ENCODE results near the gene SPRY4.
"Not testable (repeated sequence)": the region's sequence is repeated elsewhere in the genome, so short reads cannot be mapped to it uniquely, and the experiment has no call there.

Gene SPRY4

GRCh38 chr5:142339781-142340180 lies 15.0 kb upstream of the SPRY4 start:
- Histone ChIP-seq H3K36me3 (ENCODE audit: control insufficient read depth in 4 of 4, insufficient read depth in 4 of 4, low read length in 3 of 4) (no peaks in the 10 kb centered on the region), H3K27ac (ENCODE audit: insufficient read depth in 1 of 2, low read depth in 1 of 2, low read length in 2 of 2, poor library complexity in 1 of 2, severe bottlenecking in 2 of 2) (no peak overlapping the region), H3K4me1 (ENCODE audit: control extremely low read depth in 1 of 4, control insufficient read depth in 4 of 4, insufficient read depth in 4 of 4, low read length in 3 of 4) (no peaks in the 10 kb centered on the region), H3K9me3 (ENCODE audit: control extremely low read depth in 1 of 5, control insufficient read depth in 4 of 5, insufficient read depth in 2 of 5, low read depth in 1 of 5, low read length in 4 of 5) (peaks cover 0 to 17% (median 10%) of the 10 kb centered on the region in 5 experiments), H3K4me3 (ENCODE audit: control insufficient read depth in 1 of 7, extremely low read depth in 1 of 7, insufficient read depth in 4 of 7, low read depth in 2 of 7, low read length in 6 of 7) (no peak overlapping the region), H3K27me3 (replicated peaks in 2 of 5; ENCODE audit: control insufficient read depth in 4 of 5, insufficient read depth in 5 of 5, low read length in 4 of 5) (peaks cover 0 to 11% (median 2%) of the 10 kb centered on the region in 5 experiments)
- POLR2A ChIA-PET: no interaction called here
- 97% methylated on average over 2 of the region's 3 CpGs for WGBS (ENCODE audit: insufficient coverage)
- DNase-seq: no peak
- CTCF ChIA-PET: no interaction called here

DNA sequence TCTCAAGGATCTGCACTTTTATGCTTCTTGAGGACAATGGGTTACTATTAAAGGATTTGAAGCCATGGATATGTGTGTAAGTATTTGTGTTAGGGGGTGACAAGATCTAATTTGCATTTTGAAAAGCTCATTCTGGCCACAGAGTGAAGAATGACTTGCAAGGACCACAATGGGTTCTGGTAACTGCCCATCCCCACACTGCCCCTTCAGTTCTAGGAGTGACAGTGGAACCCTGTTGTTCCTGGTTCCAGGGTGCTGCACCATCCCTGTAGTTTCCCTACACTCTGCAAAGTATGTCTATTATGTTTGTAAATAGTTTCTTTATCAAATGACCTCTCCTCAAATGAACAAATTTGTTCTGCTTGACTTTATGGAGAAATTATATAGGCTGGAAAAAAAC lies 9.7 kb upstream of the SPRY4 start:
- ChIA-PET CTCF (no interaction called here), POLR2A (interaction anchor here (0.7 kb wide), 1 partner anchor 17 kb away, joined by 3 read pairs; no protein-coding TSS in a partner anchor)
- Histone ChIP-seq H3K4me1 (ENCODE audit: control extremely low read depth in 1 of 4, control insufficient read depth in 4 of 4, insufficient read depth in 4 of 4, low read length in 3 of 4) (no peaks in the 10 kb centered on the region), H3K36me3 (ENCODE audit: control insufficient read depth in 4 of 4, insufficient read depth in 4 of 4, low read length in 3 of 4) (no peaks in the 10 kb centered on the region), H3K27me3 (replicated peaks in 2 of 5; ENCODE audit: control insufficient read depth in 4 of 5, insufficient read depth in 5 of 5, low read length in 4 of 5) (peaks cover 2 to 6% (median 5%) of the 10 kb centered on the region in 5 experiments), H3K4me3 (ENCODE audit: control insufficient read depth in 1 of 7, extremely low read depth in 1 of 7, insufficient read depth in 4 of 7, low read depth in 2 of 7, low read length in 6 of 7) (no peak overlapping the region), H3K27ac (ENCODE audit: insufficient read depth in 1 of 2, low read depth in 1 of 2, low read length in 2 of 2, poor library complexity in 1 of 2, severe bottlenecking in 2 of 2) (no peak overlapping the region), H3K9me3 (ENCODE audit: control extremely low read depth in 1 of 5, control insufficient read depth in 4 of 5, insufficient read depth in 2 of 5, low read depth in 1 of 5, low read length in 4 of 5) (no peaks in the 10 kb centered on the region)
- DNase-seq: no peak

DNA sequence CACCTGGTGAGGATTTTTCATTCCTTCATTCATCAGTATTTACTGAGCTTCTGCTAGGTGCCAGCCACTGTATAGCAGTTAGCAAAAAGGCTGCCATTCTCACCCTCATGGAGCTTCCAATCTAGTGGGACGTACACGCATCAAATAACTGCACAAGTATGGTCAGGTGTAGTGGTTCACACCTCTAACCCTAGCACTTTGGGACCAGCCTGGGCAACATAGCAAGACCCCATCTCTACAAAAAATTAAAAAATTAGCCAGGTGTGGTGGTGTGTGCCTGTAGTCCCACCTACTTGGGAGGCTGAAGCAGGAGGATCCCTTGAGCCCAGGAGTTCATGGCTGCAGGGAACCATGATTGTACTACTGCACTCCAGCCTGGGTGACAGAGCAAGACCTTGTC lies 8.9 kb upstream of the SPRY4 start:
- H3K4me1 ChIP-seq (ENCODE audit: control extremely low read depth in 1 of 4, control insufficient read depth in 4 of 4, insufficient read depth in 4 of 4, low read length in 3 of 4); DNase-seq; H3K4me3 ChIP-seq (ENCODE audit: control insufficient read depth in 1 of 7, extremely low read depth in 1 of 7, insufficient read depth in 4 of 7, low read depth in 2 of 7, low read length in 6 of 7); POLR2A ChIA-PET; CTCF ChIA-PET; H3K9me3 ChIP-seq (ENCODE audit: control extremely low read depth in 1 of 5, control insufficient read depth in 4 of 5, insufficient read depth in 2 of 5, low read depth in 1 of 5, low read length in 4 of 5); H3K27ac ChIP-seq (ENCODE audit: insufficient read depth in 1 of 2, low read depth in 1 of 2, low read length in 2 of 2, poor library complexity in 1 of 2, severe bottlenecking in 2 of 2); H3K36me3 ChIP-seq (ENCODE audit: control insufficient read depth in 4 of 4, insufficient read depth in 4 of 4, low read length in 3 of 4): not testable (repeated sequence)
- H3K27me3 ChIP-seq (replicated peaks in 2 of 5; ENCODE audit: control insufficient read depth in 4 of 5, insufficient read depth in 5 of 5, low read length in 4 of 5): peaks cover 2 to 11% (median 9%) of the 10 kb centered on the region in 5 experiments
- WGBS (ENCODE audit: insufficient coverage): no CpG with 5 or more reads among the region's 2 CpGs

- ChIA-PET CTCF (no interaction called here), POLR2A (interaction anchor here (0.5 kb wide), 1 partner anchor 15 kb away, joined by 3 read pairs; no protein-coding TSS in a partner anchor)
- Histone ChIP-seq H3K4me3 (ENCODE audit: control insufficient read depth in 1 of 7, extremely low read depth in 1 of 7, insufficient read depth in 4 of 7, low read depth in 2 of 7, low read length in 6 of 7) (no peak overlapping the region), H3K4me1 (ENCODE audit: control extremely low read depth in 1 of 4, control insufficient read depth in 4 of 4, insufficient read depth in 4 of 4, low read length in 3 of 4) (peaks cover 0 to 11% (median 9%) of the 10 kb centered on the region in 4 experiments), H3K36me3 (ENCODE audit: control insufficient read depth in 4 of 4, insufficient read depth in 4 of 4, low read length in 3 of 4) (no peaks in the 10 kb centered on the region), H3K9me3 (ENCODE audit: control extremely low read depth in 1 of 5, control insufficient read depth in 4 of 5, insufficient read depth in 2 of 5, low read depth in 1 of 5, low read length in 4 of 5) (no peaks in the 10 kb centered on the region), H3K27me3 (replicated peaks in 2 of 5; ENCODE audit: control insufficient read depth in 4 of 5, insufficient read depth in 5 of 5, low read length in 4 of 5) (peaks cover 6 to 42% (median 31%) of the 10 kb centered on the region in 5 experiments), H3K27ac (ENCODE audit: insufficient read depth in 1 of 2, low read depth in 1 of 2, low read length in 2 of 2, poor library complexity in 1 of 2, severe bottlenecking in 2 of 2) (no peak overlapping the region)
- DNase-seq: no peak
- 100% methylated on average over 2 of the region's 2 CpGs for WGBS (ENCODE audit: insufficient coverage)
Observed at GRCh38 chr5:142330444-142330843, 5.6 kb upstream of the SPRY4 start.

GRCh38 chr5:142330026-142330425 lies 5.2 kb upstream of the SPRY4 start:
- peaks cover 0 to 16% (median 13%) of the 10 kb centered on the region in 4 experiments for H3K4me1 ChIP-seq (ENCODE audit: control extremely low read depth in 1 of 4, control insufficient read depth in 4 of 4, insufficient read depth in 4 of 4, low read length in 3 of 4)
- no peaks in the 10 kb centered on the region for H3K9me3 ChIP-seq (ENCODE audit: control extremely low read depth in 1 of 5, control insufficient read depth in 4 of 5, insufficient read depth in 2 of 5, low read depth in 1 of 5, low read length in 4 of 5)
- H3K27ac ChIP-seq (ENCODE audit: insufficient read depth in 1 of 2, low read depth in 1 of 2, low read length in 2 of 2, poor library complexity in 1 of 2, severe bottlenecking in 2 of 2): no peak overlapping the region
- H3K4me3 ChIP-seq (ENCODE audit: control insufficient read depth in 1 of 7, extremely low read depth in 1 of 7, insufficient read depth in 4 of 7, low read depth in 2 of 7, low read length in 6 of 7): no peak overlapping the region
- CTCF ChIA-PET: no interaction called here
- WGBS (ENCODE audit: insufficient coverage): 95% methylated on average over 6 of the region's 6 CpGs
- POLR2A ChIA-PET: interaction anchor here (0.6 kb wide), 1 partner anchor 10 kb away, joined by 3 read pairs; no protein-coding TSS in a partner anchor
- DNase-seq: no peak
- peaks cover 6 to 46% (median 32%) of the 10 kb centered on the region in 5 experiments for H3K27me3 ChIP-seq (replicated peaks in 2 of 5; ENCODE audit: control insufficient read depth in 4 of 5, insufficient read depth in 5 of 5, low read length in 4 of 5)
- H3K36me3 ChIP-seq (ENCODE audit: control insufficient read depth in 4 of 4, insufficient read depth in 4 of 4, low read length in 3 of 4): no peaks in the 10 kb centered on the region

- Histone ChIP-seq H3K27me3 (replicated peaks in 2 of 5; ENCODE audit: control insufficient read depth in 4 of 5, insufficient read depth in 5 of 5, low read length in 4 of 5) (peaks cover 5 to 65% (median 37%) of the 10 kb centered on the region in 5 experiments), H3K9me3 (ENCODE audit: control extremely low read depth in 1 of 5, control insufficient read depth in 4 of 5, insufficient read depth in 2 of 5, low read depth in 1 of 5, low read length in 4 of 5) (no peaks in the 10 kb centered on the region), H3K36me3 (ENCODE audit: control insufficient read depth in 4 of 4, insufficient read depth in 4 of 4, low read length in 3 of 4) (no peaks in the 10 kb centered on the region), H3K27ac (ENCODE audit: insufficient read depth in 1 of 2, low read depth in 1 of 2, low read length in 2 of 2, poor library complexity in 1 of 2, severe bottlenecking in 2 of 2) (no peak overlapping the region), H3K4me1 (ENCODE audit: control extremely low read depth in 1 of 4, control insufficient read depth in 4 of 4, insufficient read depth in 4 of 4, low read length in 3 of 4) (peaks cover 0 to 38% (median 31%) of the 10 kb centered on the region in 4 experiments), H3K4me3 (ENCODE audit: control insufficient read depth in 1 of 7, extremely low read depth in 1 of 7, insufficient read depth in 4 of 7, low read depth in 2 of 7, low read length in 6 of 7) (no peak overlapping the region)
- ChIA-PET CTCF (interaction anchor here (1.1 to 1.3 kb wide), 2 partner anchors 11 to 94 kb away, joined by 3 read pairs; no protein-coding TSS in a partner anchor), POLR2A (no interaction called here)
- DNase-seq: no peak
- 61% methylated on average over 6 of the region's 9 CpGs for WGBS (ENCODE audit: insufficient coverage)
Observed at GRCh38 chr5:142327111-142327842, 2.5 kb upstream of the SPRY4 start.

GRCh38 chr5:142326480-142326938 lies 1.7 kb upstream of the SPRY4 start:
- H3K4me3 ChIP-seq (ENCODE audit: control insufficient read depth in 1 of 7, extremely low read depth in 1 of 7, insufficient read depth in 4 of 7, low read depth in 2 of 7, low read length in 6 of 7): peak overlapping the region in 3 of 7 experiments; percentile 19 to 76 (median 73)
- ChIA-PET CTCF (interaction anchor here (1.1 to 1.3 kb wide), 2 partner anchors 10 to 95 kb away, joined by 3 read pairs; no protein-coding TSS in a partner anchor), POLR2A (no interaction called here)
- H3K4me1 ChIP-seq (ENCODE audit: control extremely low read depth in 1 of 4, control insufficient read depth in 4 of 4, insufficient read depth in 4 of 4, low read length in 3 of 4): peaks cover 0 to 43% (median 31%) of the 10 kb centered on the region in 4 experiments
- no peaks in the 10 kb centered on the region for H3K9me3 ChIP-seq (ENCODE audit: control extremely low read depth in 1 of 5, control insufficient read depth in 4 of 5, insufficient read depth in 2 of 5, low read depth in 1 of 5, low read length in 4 of 5)
- no peak for DNase-seq
- H3K27me3 ChIP-seq (replicated peaks in 2 of 5; ENCODE audit: control insufficient read depth in 4 of 5, insufficient read depth in 5 of 5, low read length in 4 of 5): peaks cover 5 to 65% (median 37%) of the 10 kb centered on the region in 5 experiments
- H3K36me3 ChIP-seq (ENCODE audit: control insufficient read depth in 4 of 4, insufficient read depth in 4 of 4, low read length in 3 of 4): no peaks in the 10 kb centered on the region
- peak overlapping the region in 1 of 2 experiments; percentile 25 for H3K27ac ChIP-seq (ENCODE audit: insufficient read depth in 1 of 2, low read depth in 1 of 2, low read length in 2 of 2, poor library complexity in 1 of 2, severe bottlenecking in 2 of 2)
- 52% methylated on average over 6 of the region's 8 CpGs for WGBS (ENCODE audit: insufficient coverage)

All from common myeloid progenitor, CD34-positive (primary cell).